H1 (cell line): ENCODE results near the gene GYPC. TPM values are rescaled to one million over a fixed set of nuclear protein-coding genes. Genes with fewer than 3 reads are reported as not detected.
A peak's percentile ranks its signal among the peaks of the same experiment; 100 is the strongest.

Experiments
- CTCF ChIA-PET: fragments of 300-600 bp; sonication (Branson Sonifier 250); formaldehyde crosslinking; loops from one replicate; lab custom pipeline; 2021; ENCODE audit not compliant: partially characterized antibody; lab: Charles Lee
- POLR2A ChIA-PET: fragments of 300-600 bp; sonication (Branson Sonifier 250); formaldehyde crosslinking; loops from one replicate; lab custom pipeline; 2021; ENCODE audit warnings: inconsistent platforms; ENCODE audit not compliant: partially characterized antibody; lab: Charles Lee
- DNase-seq, 2 experiments: peaks; one replicate each; pipeline versions ENCODE4 v3.0.0 to v3.0.0-alpha.2; 2010 to 2022; ENCODE audit warnings: low spot score in 2 of 2, low read depth in 1 of 2, mixed read lengths in 1 of 2
- FAIRE-seq: peaks from 2 replicates; lab custom pipeline; 2011; peaks lifted over from hg19 to GRCh38; lab: Jason Lieb, UNC
- H2AFZ ChIP-seq: 2 replicates; pipeline ENCODE4 v1.8.1; 2012; ENCODE audit warnings: low read length, inconsistent platforms
- H2AK5ac ChIP-seq: 2 replicates; pipeline ENCODE4 v1.6.1; 2013; ENCODE audit warnings: low read depth, low read length
- H2BK120ac ChIP-seq: replicated peaks from 2 replicates; pipeline ENCODE3; 2013; ENCODE audit warnings: low read depth, low read length, inconsistent platforms
- H2BK12ac ChIP-seq: 2 replicates; pipeline ENCODE4 v1.6.1; 2013; ENCODE audit warnings: low read depth, low read length
- H2BK15ac ChIP-seq: 2 replicates; pipeline ENCODE4 v1.6.1; 2013; ENCODE audit warnings: low read length
- H2BK20ac ChIP-seq: 2 replicates; pipeline ENCODE4 v1.6.1; 2013; ENCODE audit warnings: low read length
- H2BK5ac ChIP-seq: 2 replicates; pipeline ENCODE4 v1.6.1; 2013; ENCODE audit warnings: low read depth, low read length
- H3K14ac ChIP-seq: 2 replicates; pipeline ENCODE4 v1.6.1; 2013; ENCODE audit warnings: inconsistent platforms; ENCODE audit not compliant: insufficient read length
- H3K18ac ChIP-seq: 2 replicates; pipeline ENCODE4 v1.6.1; 2013; ENCODE audit warnings: low read length; ENCODE audit errors: extremely low read depth
- H3K23ac ChIP-seq: 2 replicates; pipeline ENCODE4 v1.6.1; 2013; ENCODE audit warnings: inconsistent platforms; ENCODE audit not compliant: insufficient read length
- H3K23me2 ChIP-seq: 2 replicates; pipeline ENCODE4 v1.6.1; 2013; ENCODE audit warnings: low read depth, low read length
- H3K27ac ChIP-seq: 2 replicates; pipeline ENCODE4 v1.6.1; 2011; ENCODE audit warnings: low read depth, low read length, inconsistent platforms
- H3K27me3 ChIP-seq, 4 experiments: replicated peaks in 1 of 4; 1 replicate in 1 of 4; 2 replicates in 3 of 4; pipeline versions ENCODE4 v1.6.1 to v1.8.1; 2011 to 2013; ENCODE audit warnings: low read length in 3 of 4, mild to moderate bottlenecking in 3 of 4, inconsistent platforms in 2 of 4, mixed read lengths in 2 of 4, moderate library complexity in 1 of 4; ENCODE audit not compliant: control insufficient read depth in 3 of 4, insufficient read depth in 3 of 4; ENCODE audit errors: extremely low read depth in 1 of 4
- H3K36me3 ChIP-seq, 4 experiments: 2 replicates each; pipeline versions ENCODE4 v1.6.1 to v1.8.1; 2011 to 2013; ENCODE audit warnings: mild to moderate bottlenecking in 4 of 4, low read length in 3 of 4, moderate library complexity in 2 of 4, control low read depth in 1 of 4, inconsistent platforms in 1 of 4; ENCODE audit not compliant: insufficient read depth in 4 of 4, control insufficient read depth in 2 of 4
- H3K4ac ChIP-seq: replicated peaks from 2 replicates; pipeline ENCODE3; 2013; ENCODE audit warnings: low read length, low read depth, mixed read lengths, inconsistent platforms; ENCODE audit not compliant: insufficient read length
- H3K4me1 ChIP-seq, 4 experiments: replicated peaks in 1 of 4; 1 replicate in 1 of 4; 2 replicates in 3 of 4; pipeline versions ENCODE4 v1.6.1 to v1.8.1; 2011 to 2013; ENCODE audit warnings: low read length in 3 of 4, inconsistent platforms in 2 of 4, mixed read lengths in 1 of 4; ENCODE audit not compliant: insufficient read depth in 4 of 4, control insufficient read depth in 3 of 4
- H3K4me2 ChIP-seq, 2 experiments: 2 replicates each; pipeline versions ENCODE4 v1.6.1 to v1.8.1; 2011 to 2013; ENCODE audit warnings: low read depth in 2 of 2, low read length in 2 of 2, control low read depth in 1 of 2, inconsistent platforms in 1 of 2, mild to moderate bottlenecking in 1 of 2; ENCODE audit not compliant: insufficient read depth in 1 of 2
- H3K4me3 ChIP-seq, 4 experiments: fragments of 200-600, 300-600 bp in 1 of 4; sonication (generic), shearing (Covaris generic), sonication (Bioruptor Twin) in 1 of 4; 2 replicates each; pipeline versions ENCODE4 v1.5.1 to v1.8.1; 2011 to 2016; ENCODE audit warnings: low read length in 4 of 4, low read depth in 3 of 4, control low read depth in 2 of 4, inconsistent platforms in 2 of 4, mild to moderate bottlenecking in 2 of 4, mixed read lengths in 1 of 4, moderate library complexity in 1 of 4; ENCODE audit not compliant: insufficient read depth in 2 of 4; ENCODE audit errors: extremely low read depth in 1 of 4
- H3K56ac ChIP-seq: replicated peaks from 2 replicates; pipeline ENCODE3; 2013; ENCODE audit warnings: low read depth, mild to moderate bottlenecking, mixed read lengths, low read length, inconsistent platforms; ENCODE audit not compliant: insufficient read length
- H3K79me1 ChIP-seq: 2 replicates; pipeline ENCODE4 v1.6.1; 2013; ENCODE audit warnings: low read depth, low read length, control low read depth
- H3K79me2 ChIP-seq, 2 experiments: 2 replicates each; pipeline versions ENCODE4 v1.6.1 to v1.8.1; 2012 to 2013; ENCODE audit warnings: low read length in 2 of 2, mild to moderate bottlenecking in 2 of 2, inconsistent platforms in 1 of 2; ENCODE audit not compliant: insufficient read depth in 2 of 2, control insufficient read depth in 1 of 2
- H3K9ac ChIP-seq, 4 experiments: replicated peaks in 1 of 4; 1 replicate in 1 of 4; 2 replicates in 3 of 4; pipeline versions ENCODE4 v1.6.1 to v1.8.1; 2011 to 2013; ENCODE audit warnings: low read depth in 3 of 4, low read length in 3 of 4, control low read depth in 2 of 4, mild to moderate bottlenecking in 2 of 4, moderate library complexity in 2 of 4, inconsistent platforms in 1 of 4; ENCODE audit errors: extremely low read depth in 1 of 4
- H3K9me3 ChIP-seq, 2 experiments: 2 replicates each; pipeline versions ENCODE4 v1.6.1 to v1.8.1; 2012 to 2013; ENCODE audit warnings: mild to moderate bottlenecking in 2 of 2, moderate library complexity in 2 of 2, control low read depth in 1 of 2, inconsistent platforms in 1 of 2, low read depth in 1 of 2, low read length in 1 of 2, mixed read lengths in 1 of 2; ENCODE audit not compliant: insufficient read depth in 2 of 2
- H4K20me1 ChIP-seq, 2 experiments: replicated peaks in 1 of 2; 2 replicates each; pipeline versions ENCODE3 to v1.8.1; 2011 to 2013; ENCODE audit warnings: inconsistent platforms in 2 of 2, low read length in 2 of 2, mild to moderate bottlenecking in 1 of 2; ENCODE audit not compliant: insufficient read depth in 2 of 2, control insufficient read depth in 1 of 2
- H4K5ac ChIP-seq: 2 replicates; pipeline ENCODE4 v1.6.1; 2013; ENCODE audit warnings: low read length, low read depth, mixed read lengths, inconsistent platforms; ENCODE audit not compliant: insufficient read length
- H4K8ac ChIP-seq: 2 replicates; pipeline ENCODE4 v1.8.0; 2013; ENCODE audit warnings: mild to moderate bottlenecking, moderate library complexity, low read length, inconsistent platforms; ENCODE audit not compliant: insufficient read depth; ENCODE audit errors: extremely low read depth
- H4K91ac ChIP-seq: replicated peaks from 2 replicates; pipeline ENCODE3; 2013; ENCODE audit warnings: low read length, mixed read lengths, inconsistent platforms; ENCODE audit not compliant: insufficient read length
- CBX5 ChIP-seq: fragments of 300-800, 300-1000 bp; sonication (generic); IDR thresholded peaks from 2 replicates; pipeline ENCODE4 v1.7.1; 2016; ENCODE audit warnings: antibody characterized with exemption, low read length, low read depth
- CBX8 ChIP-seq: fragments of 300-800, 300-1000 bp; sonication (generic); IDR thresholded peaks from 2 replicates; pipeline ENCODE4 v1.7.1; 2016; ENCODE audit warnings: low read depth, low read length, borderline replicate concordance
- CHD1 ChIP-seq: IDR thresholded peaks from 2 replicates; pipeline ENCODE4 v1.6.1; 2012; ENCODE audit warnings: low read depth, low read length, improper control_type of control experiment
- CTBP2 ChIP-seq: IDR thresholded peaks from 2 replicates; pipeline ENCODE4 v1.7.0; 2011; ENCODE audit warnings: borderline replicate concordance, mild to moderate bottlenecking, moderate library complexity, mixed read lengths, low read length; ENCODE audit not compliant: insufficient read depth, insufficient read length
- EP300 ChIP-seq, 2 experiments: IDR thresholded peaks; 1 replicate in 1 of 2; 2 replicates in 1 of 2; pipeline ENCODE4 v1.6.1; 2011 to 2012; ENCODE audit warnings: low read depth in 2 of 2, low read length in 2 of 2, mild to moderate bottlenecking in 2 of 2, borderline replicate concordance in 1 of 2, inconsistent platforms in 1 of 2, moderate library complexity in 1 of 2
- MAFK ChIP-seq: IDR thresholded peaks from 2 replicates; pipeline ENCODE4 v1.6.1; 2012; ENCODE audit warnings: low read depth, mild to moderate bottlenecking, improper control_type of control experiment, low read length
- PHF8 ChIP-seq: fragments of 200-600 bp; sonication (generic); conservative IDR thresholded peaks from 2 replicates; pipeline ENCODE4 v1.7.1; 2012; ENCODE audit warnings: low read depth, mild to moderate bottlenecking, inconsistent platforms, low read length, moderate library complexity
- RFX5 ChIP-seq: IDR thresholded peaks from 2 replicates; pipeline ENCODE4 v1.6.1; 2011; ENCODE audit warnings: low read depth, low read length, improper control_type of control experiment, borderline replicate concordance
- SP1 ChIP-seq: IDR thresholded peaks from 2 replicates; pipeline ENCODE4 v1.6.1; 2011; ENCODE audit warnings: low read depth, low read length
- TCF12 ChIP-seq: IDR thresholded peaks from 2 replicates; pipeline ENCODE4 v1.6.1; 2011; ENCODE audit warnings: low read depth, mild to moderate bottlenecking, low read length
- TEAD4 ChIP-seq: IDR thresholded peaks from 2 replicates; pipeline ENCODE4 v1.6.1; 2012; ENCODE audit warnings: low read depth, low read length, inconsistent platforms, mixed read lengths
- WGBS, 2 experiments: shearing (Covaris generic) in 1 of 2; methylation state at CpG; one replicate each; pipeline versions ENCODE4 v1.1.6 to v1.1.7; 2013 to 2015; ENCODE audit warnings: low lambda C conversion rate in 2 of 2, mixed read lengths in 2 of 2, inconsistent platforms in 1 of 2, low coverage in 1 of 2, missing lambda C conversion rate in 1 of 2; ENCODE audit not compliant: insufficient replicate concordance in 2 of 2, insufficient coverage in 1 of 2, insufficient read length in 1 of 2; ENCODE audit errors: extremely low coverage in 1 of 2, missing lambda C conversion rate in 1 of 2; 5-methylcytosine and 5-hydroxymethylcytosine counted together
- polyA plus RNA-seq, 7 experiments: library from polyadenylated mRNA; depleted of rRNA in 3 of 7; stranded (reverse) in 5 of 7; unstranded in 2 of 7; fragments of >200 nt in 5 of 7; fragments of 200-250 nt in 2 of 7; gene quantifications; 1 replicate in 5 of 7; 2 replicates in 1 of 7; 4 replicates in 1 of 7; pipeline versions ENCODE4 v1.2.1 to v1.2.3, GENCODE V29; 2011 to 2013; ENCODE audit warnings: missing spikeins in 2 of 7, mixed read lengths in 2 of 7
- total RNA-seq: library from RNA; stranded (reverse); fragmentation: NEBNext Ultra II Directional; extraction: Animal tissue kit (Norgen Biotek cat#: 25700); gene quantifications from 2 replicates; pipeline ENCODE4 v1.2.1, GENCODE V29; 2021
- TF ChIP-seq, protein P1 (sequence below): IDR thresholded peaks from 2 replicates; pipeline ENCODE4 v1.6.1; 2012; ENCODE audit warnings: inconsistent platforms

The GYPC gene
- total and polyA plus RNA-seq, 2 of the 8 experiments (the other 6 are each of a cell fraction or from before 2014, with no cell fraction given): 26.8 to 53.6 TPM

DNA sequence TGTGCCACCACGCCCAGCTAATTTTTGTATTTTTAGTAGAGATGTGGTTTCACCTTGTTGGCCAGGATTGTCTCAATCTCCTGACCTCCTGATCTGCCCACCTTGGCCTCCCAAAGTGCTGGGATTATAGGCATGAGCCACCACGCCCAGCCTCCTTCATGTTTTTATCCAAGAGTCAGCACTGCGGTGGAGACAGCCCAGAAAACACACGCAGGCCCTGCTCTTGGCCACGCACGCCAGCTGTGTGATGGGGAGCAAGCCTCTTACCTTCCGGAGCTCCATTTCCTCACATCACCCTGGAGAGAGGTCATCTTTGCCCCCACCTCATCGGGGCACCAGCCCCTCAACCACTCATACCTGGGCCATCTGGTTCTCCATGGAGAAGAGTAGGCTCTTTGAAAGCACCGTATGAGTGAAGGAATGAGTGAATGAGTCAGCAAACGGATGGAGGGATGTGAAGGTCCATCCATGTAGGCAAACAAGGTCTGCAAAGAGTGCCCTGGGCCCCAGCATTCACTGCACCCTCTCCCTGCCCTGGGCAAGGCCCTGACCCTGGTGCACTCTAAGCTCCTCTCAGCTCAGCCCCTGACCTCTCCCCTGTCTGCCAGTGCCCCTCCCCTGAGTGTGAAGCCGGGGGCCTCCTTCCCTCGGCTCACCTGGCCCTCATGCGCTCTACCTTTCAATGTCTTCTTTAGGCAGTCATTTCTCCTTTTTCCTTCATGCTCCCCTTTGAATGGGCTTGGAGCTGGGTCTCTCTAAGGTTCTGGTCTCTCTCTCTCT, 7.4 kb downstream of the GYPC start:
- H3K14ac ChIP-seq: no peak overlapping the region
- 88% methylated on average over 12 of the region's 13 CpGs; no CpG with 5 or more reads in 1 of the 2 experiments for WGBS, 2 experiments
- no peak overlapping the region for H3K27ac ChIP-seq
- H3K79me2 ChIP-seq: no peaks in the 10 kb centered on the region
- no peak overlapping the region for H4K8ac ChIP-seq
- H2BK120ac ChIP-seq: no peak overlapping the region
- no peaks in the 10 kb centered on the region for H3K9me3 ChIP-seq
- H3K4me1 ChIP-seq: peaks cover 0 to 12% (median 4%) of the 10 kb centered on the region in 4 experiments
- H4K91ac ChIP-seq: no peak overlapping the region
- H3K27me3 ChIP-seq: no peaks in the 10 kb centered on the region
- no peak overlapping the region for H3K4me2 ChIP-seq
- no peak overlapping the region for H2AFZ ChIP-seq
- no peak overlapping the region for H3K56ac ChIP-seq
- FAIRE-seq (no peak), DNase-seq (no peak)
- no peak overlapping the region for H2AK5ac ChIP-seq
- 0 out of 2 replicates have a peak overlapping the region, but pooled peaks have one; percentile 34 for H2BK20ac ChIP-seq
- peak overlapping the region; percentile 27; the same call in 1 of the 2 replicates for H2BK12ac ChIP-seq
- H3K79me1 ChIP-seq: no peaks in the 10 kb centered on the region
- H3K23me2 ChIP-seq: no peaks in the 10 kb centered on the region
- no peaks in the 10 kb centered on the region for H4K20me1 ChIP-seq
- no peak overlapping the region for H3K18ac ChIP-seq
- H3K23ac ChIP-seq: no peak overlapping the region
- ChIA-PET CTCF (interaction anchor here (0.6 to 1.2 kb wide), 4 partner anchors 19 to 223 kb away, joined by 3 to 4 read pairs (median 3); no protein-coding TSS in a partner anchor), POLR2A (interaction anchor here (1.2 kb wide), 1 partner anchor 11 kb away, joined by 4 read pairs; no protein-coding TSS in a partner anchor)
- H2BK5ac ChIP-seq: no peak overlapping the region; the same call in 1 of the 2 replicates
- no peak overlapping the region for H4K5ac ChIP-seq
- H3K36me3 ChIP-seq: no peaks in the 10 kb centered on the region
- H3K4me3 ChIP-seq: no peak overlapping the region
- H2BK15ac ChIP-seq: no peak overlapping the region
- no peak overlapping the region for H3K4ac ChIP-seq
- no peak overlapping the region for H3K9ac ChIP-seq
- TF ChIP-seq TCF12: no peak
- TF ChIP-seq CHD1: no peak
- no peak for TF ChIP-seq RFX5
- no peak for TF ChIP-seq MAFK
- no peak for TF ChIP-seq CTBP2
- TF ChIP-seq, protein P1, sequence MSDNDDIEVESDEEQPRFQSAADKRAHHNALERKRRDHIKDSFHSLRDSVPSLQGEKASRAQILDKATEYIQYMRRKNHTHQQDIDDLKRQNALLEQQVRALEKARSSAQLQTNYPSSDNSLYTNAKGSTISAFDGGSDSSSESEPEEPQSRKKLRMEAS: no peak
- TF ChIP-seq CBX5: no peak
- no peak for TF ChIP-seq SP1
- no peak for TF ChIP-seq PHF8
- TF ChIP-seq EP300 (IDR thresholded peaks at IDR 0.05; ENCODE audit: borderline replicate concordance in 1 of 2, low read depth in 2 of 2, low read length in 2 of 2): no peak
- no peak for TF ChIP-seq TEAD4
- no peak for TF ChIP-seq CBX8
